Panc1 (cell line): ENCODE results near the gene FLT3. TPM values are rescaled to one million over a fixed set of nuclear protein-coding genes. Genes with fewer than 3 reads are reported as not detected.

ENCODE experiments used
- ATAC-seq: fragments of 200-7000 bp; cut with Tn5 transposase; 2 replicates; pipeline ENCODE4 v1.9.1; 2020; ENCODE audit warnings: mild to moderate bottlenecking, moderate library complexity
- BruUV-seq: library from RNA; stranded (reverse); fragments of 400-500 nt; replicated peaks from 2 replicates; lab custom pipeline; 2021; lab: Mats Ljungman, UMichigan
- CTCF ChIA-PET: fragments of 300-600 bp; sonication (Branson Sonifier 250); formaldehyde crosslinking; loops from one replicate; lab custom pipeline; 2022; ENCODE audit warnings: antibody characterized with exemption; lab: Charles Lee
- POLR2A ChIA-PET: fragments of 300-600 bp; sonication (Branson Sonifier 250); formaldehyde crosslinking; loops from one replicate; lab custom pipeline; 2022; ENCODE audit warnings: antibody characterized with exemption; lab: Charles Lee
- DNase-seq: peaks from one replicate; pipeline ENCODE4 v3.0.0-alpha.2; 2010; ENCODE audit warnings: low read depth, low spot score
- H3K27ac ChIP-seq: 2 replicates; pipeline ENCODE4 v1.5.1; 2011; ENCODE audit warnings: mild to moderate bottlenecking, low read length, inconsistent platforms
- H3K27me3 ChIP-seq: fragments of 200-500 bp; sonication (Bioruptor generic); 2 replicates; pipeline ENCODE4 v1.6.0; 2014; ENCODE audit warnings: low read length, inconsistent platforms; ENCODE audit not compliant: control insufficient read depth, insufficient read depth
- H3K36me3 ChIP-seq: fragments of 200-500 bp; sonication (Bioruptor generic); 2 replicates; pipeline ENCODE4 v1.5.1; 2014; ENCODE audit warnings: inconsistent platforms, mild to moderate bottlenecking, low read length, moderate library complexity; ENCODE audit not compliant: control insufficient read depth, insufficient read depth
- H3K4me1 ChIP-seq: 2 replicates; pipeline ENCODE4 v1.5.1; 2011; ENCODE audit warnings: inconsistent platforms, mild to moderate bottlenecking, low read length, moderate library complexity; ENCODE audit not compliant: control insufficient read depth, insufficient read depth
- H3K4me3 ChIP-seq, 2 experiments: 2 replicates each; pipeline ENCODE4 v1.5.1; 2011 to 2012; ENCODE audit warnings: low read depth in 2 of 2, low read length in 2 of 2, mild to moderate bottlenecking in 2 of 2, inconsistent platforms in 1 of 2, moderate library complexity in 1 of 2
- H3K9me3 ChIP-seq: fragments of 200-500 bp; sonication (Bioruptor generic); 2 replicates; pipeline ENCODE4 v1.5.1; 2014; ENCODE audit warnings: low read depth, mild to moderate bottlenecking, inconsistent platforms, low read length, moderate library complexity; ENCODE audit not compliant: control insufficient read depth, insufficient read depth
- CTCF ChIP-seq: fragments of 450-650 bp; IDR thresholded peaks from 2 replicates; pipeline ENCODE4 v1.5.1; 2017; ENCODE audit warnings: mild to moderate bottlenecking
- POLR2AphosphoS5 ChIP-seq: IDR thresholded peaks from 2 replicates; pipeline ENCODE4 v1.6.1; 2012; ENCODE audit warnings: mild to moderate bottlenecking, low read depth, low read length, moderate library complexity
- REST ChIP-seq, 2 experiments: IDR thresholded peaks; 2 replicates each; pipeline ENCODE4 v1.6.1; 2011 to 2012; ENCODE audit warnings: low read depth in 2 of 2, control low read depth in 1 of 2, low read length in 1 of 2, mild to moderate bottlenecking in 1 of 2, moderate library complexity in 1 of 2; ENCODE audit not compliant: insufficient read depth in 1 of 2
- SIN3A ChIP-seq: IDR thresholded peaks from 2 replicates; pipeline ENCODE4 v1.6.1; 2012; ENCODE audit warnings: low read depth, mild to moderate bottlenecking, low read length, moderate library complexity, borderline replicate concordance; ENCODE audit not compliant: insufficient read depth
- TCF7L2 ChIP-seq: IDR thresholded peaks from 2 replicates; pipeline ENCODE4 v1.6.1; 2011; ENCODE audit warnings: mild to moderate bottlenecking, low read depth, low read length, inconsistent platforms
- in situ Hi-C: cut with HindIII; loops from 2 replicates; pipeline ENCODE4 v1.10.0; 2016; ENCODE audit warnings: low sequenced_read_pairs, low pct_unique_long_range_greater_than_20kb
- intact Hi-C: fragments of 100-400 bp; cut with micrococcal nuclease; formaldehyde crosslinking; loops from one replicate; pipeline ENCODE4 v1.10.0; 2022; ENCODE audit not compliant: unreplicated experiment
- total RNA-seq: library from RNA; stranded (reverse); gene quantifications from one replicate; pipeline ENCODE4 v1.2.1, GENCODE V29; 2021; ENCODE audit not compliant: unreplicated experiment

Gene FLT3
- total RNA-seq, 1 experiment from 2014 or later = 0.08 TPM

GRCh38 chr13:28001837-28002473 is 98.4 kb downstream of the FLT3 start:
- Histone ChIP-seq H3K4me1 (no peaks in the 10 kb centered on the region), H3K27ac (no peak overlapping the region), H3K27me3 (no peaks in the 10 kb centered on the region), H3K36me3 (no peaks in the 10 kb centered on the region), H3K4me3 (no peak overlapping the region), H3K9me3 (no peaks in the 10 kb centered on the region)
- intact Hi-C loops (no loop called here), in situ Hi-C loops (no loop called here)
- ChIA-PET POLR2A (no interaction called here), CTCF (no interaction called here)
- TF ChIP-seq SIN3A = no peak
- ATAC-seq (no peak), DNase-seq (no peak)
- BruUV-seq = no TSS peak

- in situ Hi-C loops (no loop called here), intact Hi-C loops (no loop called here)
- ATAC-seq = no peak
- Histone ChIP-seq H3K27me3 (no peaks in the 10 kb centered on the region), H3K36me3 (no peaks in the 10 kb centered on the region), H3K4me3 (no peak overlapping the region), H3K9me3 (no peaks in the 10 kb centered on the region), H3K27ac (no peak overlapping the region), H3K4me1 (no peaks in the 10 kb centered on the region)
- BruUV-seq = no TSS peak
- ChIA-PET CTCF (no interaction called here), POLR2A (interaction anchor here (0.6 kb wide), 1 partner anchor 1340 kb away, joined by 3 read pairs; no protein-coding TSS in a partner anchor)
- DNase-seq = no peak
- no peak for TF ChIP-seq REST (IDR thresholded peaks at IDR 0.05; ENCODE audit: insufficient read depth in 1 of 2, low read depth in 2 of 2, low read length in 1 of 2)
- no peak for TF ChIP-seq POLR2AphosphoS5
- TF ChIP-seq SIN3A = no peak
- no peak for TF ChIP-seq CTCF
- no peak for TF ChIP-seq TCF7L2
Measured at GRCh38 chr13:28001049-28001448, 99.3 kb downstream of the FLT3 start.

- BruUV-seq = no TSS peak
- H3K27me3 ChIP-seq = no peaks in the 10 kb centered on the region
- CTCF ChIA-PET = no interaction called here
- ATAC-seq (peak; percentile 70; the same call in 1 of the 2 replicates), DNase-seq (no peak)
- H3K36me3 ChIP-seq = no peaks in the 10 kb centered on the region
- POLR2A ChIA-PET = no interaction called here
- intact Hi-C loops = no loop called here
- no peaks in the 10 kb centered on the region for H3K4me1 ChIP-seq
- no peak overlapping the region for H3K27ac ChIP-seq
- TF ChIP-seq REST (IDR thresholded peaks at IDR 0.05; ENCODE audit: insufficient read depth in 1 of 2, low read depth in 2 of 2, low read length in 1 of 2) (no peak), SIN3A (no peak), CTCF (no peak), TCF7L2 (no peak), POLR2AphosphoS5 (no peak)
- no peaks in the 10 kb centered on the region for H3K9me3 ChIP-seq
- no peak overlapping the region for H3K4me3 ChIP-seq
- in situ Hi-C loops = no loop called here
Measured at GRCh38 chr13:28000567-28000966, 99.8 kb downstream of the FLT3 start.
